ENCODE results near the gene SIPA1L2. TPM values are rescaled to one million over a fixed set of nuclear protein-coding genes. Genes with fewer than 3 reads are reported as not detected.
A peak's percentile ranks its signal among the peaks of the same experiment; 100 is the strongest.

SIPA1L2 gene
- total RNA-seq, 1 experiment from 2014 or later, result 12.5 TPM

DNA sequence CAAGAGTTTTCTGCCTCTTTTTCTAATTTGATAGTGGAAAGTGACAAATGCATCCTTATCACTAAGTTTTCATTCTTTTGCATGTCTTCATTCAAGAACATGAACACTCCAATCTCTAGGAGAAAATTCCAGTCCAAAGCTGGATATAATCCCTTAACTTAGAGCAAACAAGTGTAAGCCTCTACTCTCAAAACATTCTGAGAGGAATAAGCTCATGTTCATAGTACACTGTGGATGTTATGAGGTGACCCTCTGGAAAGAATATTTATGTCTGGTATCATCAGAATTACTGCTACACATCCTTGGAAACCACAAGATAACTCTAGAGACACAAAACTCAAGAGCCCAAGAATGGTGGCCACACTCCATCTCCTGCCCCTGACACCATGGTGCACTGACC lies 15.1 kb downstream of the SIPA1L2 start:
- ATAC-seq, result no peak
- H3K27ac ChIP-seq (ENCODE audit: low read depth, low read length), result no peak overlapping the region
- BruUV-seq (replicated peaks), result no TSS peak

More for the DNA sequence above, 15.1 kb downstream of the SIPA1L2 start:
- Histone ChIP-seq H3K9me3 (ENCODE audit: control insufficient read depth in 1 of 2, insufficient read depth in 1 of 2, low read depth in 1 of 2, low read length in 2 of 2) (no peaks in the 10 kb centered on the region), H3K4me1 (ENCODE audit: control insufficient read depth in 1 of 2, insufficient read depth in 2 of 2, low read length in 2 of 2) (peaks cover 19 to 48% of the 10 kb centered on the region in 2 experiments), H2AFZ (ENCODE audit: low read depth, low read length, poor library complexity, severe bottlenecking) (no peak overlapping the region), H3K4me3 (replicated peaks in 1 of 2; ENCODE audit: low read depth in 1 of 2, low read length in 2 of 2) (no peak overlapping the region), H3K9ac (ENCODE audit: low read length) (0 out of 2 replicates have a peak overlapping the region, but pooled peaks have one; percentile 7), H3K27me3 (ENCODE audit: insufficient read depth, low read length) (no peaks in the 10 kb centered on the region), H3K36me3 (ENCODE audit: control insufficient read depth in 1 of 2, insufficient read depth in 2 of 2, low read length in 2 of 2) (no peaks in the 10 kb centered on the region), H3K79me2 (ENCODE audit: insufficient read depth, low read length) (0 out of 2 replicates have a peak, but pooled peaks cover 8% of the 10 kb centered on the region), H4K20me1 (ENCODE audit: insufficient read depth) (no peaks in the 10 kb centered on the region), H3K9me2 (ENCODE audit: insufficient read depth) (no peaks in the 10 kb centered on the region), H3K4me2 (ENCODE audit: low read length) (no peak overlapping the region)
- intact Hi-C loops (cut with micrococcal nuclease), result loop anchor here (5.0 kb wide), 1 partner anchor 78 kb away; no protein-coding TSS in a partner anchor
- TF ChIP-seq POLR2AphosphoS5 (IDR thresholded peaks at IDR 0.05; ENCODE audit: low read depth, low read length) (no peak), ZNF274 (IDR thresholded peaks at IDR 0.05; ENCODE audit: low read depth, low read length) (no peak), SP1 (IDR thresholded peaks at IDR 0.05; ENCODE audit: low read depth) (no peak), ELF1 (IDR thresholded peaks at IDR 0.05; ENCODE audit: borderline replicate concordance, low read depth) (no peak), FOSL1 (IDR thresholded peaks at IDR 0.05; ENCODE audit: low read depth) (no peak), TCF7L2 (IDR thresholded peaks at IDR 0.05; ENCODE audit: borderline replicate concordance, extremely low read depth, insufficient read depth, insufficient read length) (no peak), MAX (IDR thresholded peaks at IDR 0.05) (no peak), SIN3A (IDR thresholded peaks at IDR 0.05; ENCODE audit: low read depth) (no peak), RAD21 (IDR thresholded peaks at IDR 0.05; ENCODE audit: low read depth) (no peak), ZBTB33 (IDR thresholded peaks at IDR 0.05; ENCODE audit: extremely low read depth, insufficient replicate concordance, low read length) (no peak), EGR1 (IDR thresholded peaks at IDR 0.05; ENCODE audit: low read depth) (no peak), CTCF (IDR thresholded peaks at IDR 0.05 in 2 of 3, conservative IDR thresholded peaks at IDR 0.05 in 1 of 3; ENCODE audit: borderline replicate concordance in 1 of 3, insufficient read depth in 1 of 3, low read depth in 2 of 3, low read length in 2 of 3) (no peak), ZFX (IDR thresholded peaks at IDR 0.05) (no peak), POLR2A (IDR thresholded peaks at IDR 0.05; ENCODE audit: borderline replicate concordance, extremely low read depth, insufficient read depth, insufficient read length) (no peak), EZH2 (IDR thresholded peaks at IDR 0.05) (no peak)
- TF ChIP-seq, protein P1, sequence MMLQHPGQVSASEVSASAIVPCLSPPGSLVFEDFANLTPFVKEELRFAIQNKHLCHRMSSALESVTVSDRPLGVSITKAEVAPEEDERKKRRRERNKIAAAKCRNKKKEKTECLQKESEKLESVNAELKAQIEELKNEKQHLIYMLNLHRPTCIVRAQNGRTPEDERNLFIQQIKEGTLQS (IDR thresholded peaks at IDR 0.05), result no peak
- TF ChIP-seq, protein P2, sequence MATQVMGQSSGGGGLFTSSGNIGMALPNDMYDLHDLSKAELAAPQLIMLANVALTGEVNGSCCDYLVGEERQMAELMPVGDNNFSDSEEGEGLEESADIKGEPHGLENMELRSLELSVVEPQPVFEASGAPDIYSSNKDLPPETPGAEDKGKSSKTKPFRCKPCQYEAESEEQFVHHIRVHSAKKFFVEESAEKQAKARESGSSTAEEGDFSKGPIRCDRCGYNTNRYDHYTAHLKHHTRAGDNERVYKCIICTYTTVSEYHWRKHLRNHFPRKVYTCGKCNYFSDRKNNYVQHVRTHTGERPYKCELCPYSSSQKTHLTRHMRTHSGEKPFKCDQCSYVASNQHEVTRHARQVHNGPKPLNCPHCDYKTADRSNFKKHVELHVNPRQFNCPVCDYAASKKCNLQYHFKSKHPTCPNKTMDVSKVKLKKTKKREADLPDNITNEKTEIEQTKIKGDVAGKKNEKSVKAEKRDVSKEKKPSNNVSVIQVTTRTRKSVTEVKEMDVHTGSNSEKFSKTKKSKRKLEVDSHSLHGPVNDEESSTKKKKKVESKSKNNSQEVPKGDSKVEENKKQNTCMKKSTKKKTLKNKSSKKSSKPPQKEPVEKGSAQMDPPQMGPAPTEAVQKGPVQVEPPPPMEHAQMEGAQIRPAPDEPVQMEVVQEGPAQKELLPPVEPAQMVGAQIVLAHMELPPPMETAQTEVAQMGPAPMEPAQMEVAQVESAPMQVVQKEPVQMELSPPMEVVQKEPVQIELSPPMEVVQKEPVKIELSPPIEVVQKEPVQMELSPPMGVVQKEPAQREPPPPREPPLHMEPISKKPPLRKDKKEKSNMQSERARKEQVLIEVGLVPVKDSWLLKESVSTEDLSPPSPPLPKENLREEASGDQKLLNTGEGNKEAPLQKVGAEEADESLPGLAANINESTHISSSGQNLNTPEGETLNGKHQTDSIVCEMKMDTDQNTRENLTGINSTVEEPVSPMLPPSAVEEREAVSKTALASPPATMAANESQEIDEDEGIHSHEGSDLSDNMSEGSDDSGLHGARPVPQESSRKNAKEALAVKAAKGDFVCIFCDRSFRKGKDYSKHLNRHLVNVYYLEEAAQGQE (IDR thresholded peaks at IDR 0.05; ENCODE audit: low read depth), result no peak
- CTCF ChIA-PET, result interaction anchor here (1.1 to 1.2 kb wide), 2 partner anchors 13 to 15 kb away, joined by 3 to 5 read pairs; no protein-coding TSS in a partner anchor
- RAD21 ChIA-PET (ENCODE audit: low non-redundant PET in 1 of 2, low total read pairs in 2 of 2, uncharacterized antibody in 2 of 2, unreplicated experiment in 2 of 2), result no interaction called here
- POLR2A ChIA-PET, result no interaction called here
- no peak for DNase-seq (ENCODE audit: low read depth, low spot score)

Measured in HCT116 (cell line).